Osteocyte (in vitro differentiated cells): ENCODE data around the gene MED8. TPM values are rescaled to one million over a fixed set of nuclear protein-coding genes. Genes with fewer than 3 reads are reported as not detected.

Source experiments
- DNase-seq: peaks from one replicate; pipeline ENCODE4 v3.0.0; 2021; ENCODE audit warnings: mixed read lengths; ENCODE audit not compliant: unreplicated experiment; ENCODE audit errors: extremely low spot score
- H3K27ac Mint-ChIP-seq: one replicate; pipeline ENCODE4 v1.8.0; 2021; ENCODE audit warnings: mild to moderate bottlenecking, mixed read lengths; ENCODE audit not compliant: unreplicated experiment
- H3K27me3 Mint-ChIP-seq: one replicate; pipeline ENCODE4 v1.8.0; 2021; ENCODE audit warnings: mixed read lengths; ENCODE audit not compliant: unreplicated experiment
- H3K36me3 Mint-ChIP-seq: one replicate; pipeline ENCODE4 v1.8.0; 2021; ENCODE audit warnings: mixed read lengths; ENCODE audit not compliant: unreplicated experiment
- H3K4me1 Mint-ChIP-seq: one replicate; pipeline ENCODE4 v1.8.0; 2021; ENCODE audit warnings: mixed read lengths; ENCODE audit not compliant: unreplicated experiment
- H3K4me3 Mint-ChIP-seq: one replicate; pipeline ENCODE4 v1.8.0; 2021; ENCODE audit warnings: mild to moderate bottlenecking, moderate library complexity, mixed read lengths; ENCODE audit not compliant: unreplicated experiment
- H3K9me3 Mint-ChIP-seq: one replicate; pipeline ENCODE4 v1.8.0; 2021; ENCODE audit warnings: mixed read lengths; ENCODE audit not compliant: unreplicated experiment
- CTCF ChIP-seq: fragments of 200-600 bp; sonication (generic); IDR thresholded peaks from 2 replicates; pipeline ENCODE4 v1.5.0; 2021; ENCODE audit warnings: antibody characterized with exemption, mild to moderate bottlenecking, moderate library complexity
- long read RNA-seq: library from polyadenylated mRNA; unstranded; transcript quantifications from one replicate; pipeline ENCODE4 v2.0.0, GENCODE V29; 2021
- total RNA-seq: library from RNA; stranded (reverse); gene quantifications from 2 replicates; pipeline ENCODE4 v1.2.1, GENCODE V29; 2021

The MED8 gene
- total RNA-seq: 39.8 and 40.4 TPM in 2 replicates
- long read RNA-seq, transcript MED8-201 (8 exons, 1,483 nt): minor isoform, 43 of 364 reads
- long read RNA-seq, transcript MED8-203 (7 exons, 1,924 nt): major isoform, 253 of 364 reads
- long read RNA-seq, partial matches to known transcripts: 31 of 364 reads
- long read RNA-seq, other reads (novel, unspliced or antisense): 37 of 364 reads

- Mint-ChIP-seq H3K4me1 (peaks cover 35% of the 10 kb centered on the region), H3K27me3 (no peaks in the 10 kb centered on the region), H3K9me3 (no peaks in the 10 kb centered on the region), H3K27ac (peak within 1 kb of the TSS; percentile 100), H3K4me3 (peak within 1 kb of the TSS; percentile 100), H3K36me3 (peaks cover 30% of the 10 kb centered on the region)
- peak; percentile 95 for DNase-seq
- no peak for TF ChIP-seq CTCF
Observed at GRCh38 chr1:43389326-43390313, at the start of gene MED8, which contains the start of gene SZT2. Gene MED8 (minus strand): TSS chr1:43389800. CDS start chr1:43389764, 36 bp downstream. Gene SZT2 (plus strand): TSS chr1:43389899. CDS start chr1:43389969, 70 bp downstream.

GRCh38 chr1:43438953-43439581 lies 49.5 kb upstream of the MED8 start:
- H3K36me3 Mint-ChIP-seq: peaks cover 23% of the 10 kb centered on the region

GRCh38 chr1:43438576-43438952 lies 49.0 kb upstream of the MED8 start:
- Mint-ChIP-seq H3K4me3 (no peak overlapping the region), H3K27ac (no peak overlapping the region), H3K4me1 (no peaks in the 10 kb centered on the region), H3K9me3 (no peaks in the 10 kb centered on the region), H3K27me3 (no peaks in the 10 kb centered on the region), H3K36me3 (peaks cover 22% of the 10 kb centered on the region)
- no peak for DNase-seq
- no peak for TF ChIP-seq CTCF

More at GRCh38 chr1:43438953-43439581, 49.5 kb upstream of the MED8 start:
- Mint-ChIP-seq H3K9me3 (no peaks in the 10 kb centered on the region), H3K4me3 (no peak overlapping the region), H3K27me3 (no peaks in the 10 kb centered on the region), H3K4me1 (no peaks in the 10 kb centered on the region), H3K27ac (no peak overlapping the region)
- DNase-seq: no peak
- TF ChIP-seq CTCF: no peak

GRCh38 chr1:43438006-43438405 lies 48.4 kb upstream of the MED8 start:
- H3K27ac Mint-ChIP-seq: no peak overlapping the region
- no peak overlapping the region for H3K4me3 Mint-ChIP-seq
- no peak for DNase-seq
- no peaks in the 10 kb centered on the region for H3K27me3 Mint-ChIP-seq
- no peak for TF ChIP-seq CTCF
- H3K36me3 Mint-ChIP-seq: peaks cover 25% of the 10 kb centered on the region
- no peaks in the 10 kb centered on the region for H3K4me1 Mint-ChIP-seq
- no peaks in the 10 kb centered on the region for H3K9me3 Mint-ChIP-seq
